Measurements from ENCODE around the gene DHX36. TPM values are rescaled to one million over a fixed set of nuclear protein-coding genes. Genes with fewer than 3 reads are reported as not detected.

The DHX36 gene
- total RNA-seq: 100 to 1,000 TPM in 3 of 4 donors, 10 to 100 TPM in 1; 53.8 to 116 (median 109) TPM

GRCh38 chr3:154323891-154324738 lies at the start of gene DHX36:
Gene DHX36 (minus strand): TSS chr3:154324487. CDS start chr3:154324416, 71 bp downstream.
- Histone ChIP-seq H3K4me3 (peak within 1 kb of the TSS; percentile 86 to 89), H3K36me3 (no peaks in the 10 kb centered on the region), H3K27ac (peak within 1 kb of the TSS; percentile 89 to 92), H3K9me3 (no peaks in the 10 kb centered on the region), H3K27me3 (no peaks in the 10 kb centered on the region), H3K4me1 (peaks cover 6 to 12% of the 10 kb centered on the region in 2 donors)
- TF ChIP-seq POLR2A (IDR thresholded peaks at IDR 0.05): peak in 1 of 2 donors; percentile 56
- no peak for TF ChIP-seq CTCF (IDR thresholded peaks at IDR 0.05)
- peak; percentile 90 for DNase-seq
- intact Hi-C loops (cut with DNase I; ENCODE audit: low total_unique reads): no loop called here

- intact Hi-C loops (cut with DNase I; ENCODE audit: low total_unique reads): no loop called here
- H3K36me3 ChIP-seq: no peaks in the 10 kb centered on the region
- no peak for DNase-seq
- no peak overlapping the region for H3K4me3 ChIP-seq
- H3K4me1 ChIP-seq: no peaks in the 10 kb centered on the region
- no peak overlapping the region for H3K27ac ChIP-seq
- H3K9me3 ChIP-seq: no peaks in the 10 kb centered on the region
- TF ChIP-seq CTCF (IDR thresholded peaks at IDR 0.05) (no peak), POLR2A (IDR thresholded peaks at IDR 0.05) (no peak)
- no peaks in the 10 kb centered on the region for H3K27me3 ChIP-seq
Observed at GRCh38 chr3:154367221-154367620, 42.9 kb upstream of the DHX36 start.

- intact Hi-C loops (cut with DNase I; ENCODE audit: low total_unique reads): no loop called here
- no peaks in the 10 kb centered on the region for H3K9me3 ChIP-seq
- H3K27ac ChIP-seq: no peak overlapping the region
- no peaks in the 10 kb centered on the region for H3K27me3 ChIP-seq
- no peak overlapping the region for H3K4me3 ChIP-seq
- no peaks in the 10 kb centered on the region for H3K36me3 ChIP-seq
- no peak for DNase-seq
- TF ChIP-seq POLR2A (IDR thresholded peaks at IDR 0.05) (no peak), CTCF (IDR thresholded peaks at IDR 0.05) (no peak)
- H3K4me1 ChIP-seq: no peaks in the 10 kb centered on the region
Observed at GRCh38 chr3:154364849-154365248, 40.6 kb upstream of the DHX36 start.

- H3K36me3 ChIP-seq: no peaks in the 10 kb centered on the region
- no peaks in the 10 kb centered on the region for H3K27me3 ChIP-seq
- no peaks in the 10 kb centered on the region for H3K4me1 ChIP-seq
- H3K9me3 ChIP-seq: no peaks in the 10 kb centered on the region
- no peak overlapping the region for H3K27ac ChIP-seq
- no peak for TF ChIP-seq CTCF (IDR thresholded peaks at IDR 0.05)
- no peak for TF ChIP-seq POLR2A (IDR thresholded peaks at IDR 0.05)
- DNase-seq: no peak
- intact Hi-C loops (cut with DNase I; ENCODE audit: low total_unique reads): no loop called here
- no peak overlapping the region for H3K4me3 ChIP-seq
Observed at GRCh38 chr3:154361099-154361498, 36.8 kb upstream of the DHX36 start.

GRCh38 chr3:154356009-154356408 lies 31.7 kb upstream of the DHX36 start:
- intact Hi-C loops (cut with DNase I; ENCODE audit: low total_unique reads): no loop called here
- DNase-seq: no peak
- Histone ChIP-seq H3K4me3 (no peak overlapping the region), H3K9me3 (no peaks in the 10 kb centered on the region), H3K27ac (no peak overlapping the region), H3K4me1 (no peaks in the 10 kb centered on the region), H3K27me3 (no peaks in the 10 kb centered on the region), H3K36me3 (no peaks in the 10 kb centered on the region)
- no peak for TF ChIP-seq POLR2A (IDR thresholded peaks at IDR 0.05)
- no peak for TF ChIP-seq CTCF (IDR thresholded peaks at IDR 0.05)

Data from uterus (tissue), 4 donors.